Left lung (tissue), 10 donors: ENCODE measurements around the gene MTMR2. TPM values are rescaled to one million over a fixed set of nuclear protein-coding genes. Genes with fewer than 3 reads are reported as not detected.

Experiments
- ATAC-seq: fragments of 200-7000 bp; cut with Tn5 transposase; one replicate; pipeline ENCODE4 v1.9.1; 2020; ENCODE audit warnings: moderate library complexity
- DNase-seq, 4 donors: peaks; one replicate each; pipeline ENCODE4 v3.0.0-alpha.2; 2013 to 2020
- H3K27ac ChIP-seq, 2 donors: fragments of 200-600 bp; sonication (generic) in 1 of 2; one replicate each; pipeline versions ENCODE4 v1.5.0 to v1.8.0; 2020 to 2021
- H3K27me3 ChIP-seq, 2 donors: fragments of 200-600 bp; sonication (generic) in 1 of 2; one replicate each; pipeline versions ENCODE4 v1.5.0 to v1.8.0; 2020 to 2021
- H3K36me3 ChIP-seq, 2 donors: fragments of 200-600 bp; sonication (generic) in 1 of 2; one replicate each; pipeline versions ENCODE4 v1.5.0 to v1.8.0; 2020 to 2021
- H3K4me1 ChIP-seq, 2 donors: fragments of 200-600 bp; one replicate each; pipeline ENCODE4 v1.8.0; 2021
- H3K4me3 ChIP-seq, 2 donors: fragments of 200-600 bp; sonication (generic) in 1 of 2; one replicate each; pipeline versions ENCODE4 v1.5.0 to v1.8.0; 2020 to 2021; ENCODE audit warnings: mild to moderate bottlenecking in 1 of 2
- H3K9me3 ChIP-seq, 2 donors: fragments of 200-600 bp; sonication (generic) in 1 of 2; one replicate each; pipeline versions ENCODE4 v1.5.0 to v1.8.0; 2020 to 2021
- intact Hi-C, 2 donors: fragments of 100-400 bp; cut with DNase I; formaldehyde crosslinking; loops; one replicate each; pipeline versions ENCODE4 v1.11.2 to v1.14.2; 2022
- polyA plus RNA-seq, 6 donors: library from polyadenylated mRNA; unstranded; fragments of 120-200 nt; gene quantifications; one replicate each; pipeline ENCODE4 v1.2.1, GENCODE V29; 2013; ENCODE audit not compliant: insufficient read length in 6 of 6
- total RNA-seq, 2 donors: library from RNA; stranded (reverse); fragmentation: NEBNext Ultra II Directional; extraction: Animal tissue kit (Norgen Biotek cat#: 25700); gene quantifications; one replicate each; pipeline ENCODE4 v1.2.1, GENCODE V29; 2021
- TF ChIP-seq, protein P1 (sequence below), 2 donors: fragments of 200-600 bp; sonication (generic) in 1 of 2; IDR thresholded peaks; one replicate each; pipeline versions ENCODE4 v1.5.0 to v1.8.0; 2021; ENCODE audit warnings: antibody characterized with exemption in 2 of 2
- donor health status: DM: no; HTN: yes; CAD: no.
- donor health status: DM: no; HTN: no; CAD: no.

Gene MTMR2
- total and polyA plus RNA-seq, 8 donors: 33.3 to 73.5 (median 56.0) TPM

DNA sequence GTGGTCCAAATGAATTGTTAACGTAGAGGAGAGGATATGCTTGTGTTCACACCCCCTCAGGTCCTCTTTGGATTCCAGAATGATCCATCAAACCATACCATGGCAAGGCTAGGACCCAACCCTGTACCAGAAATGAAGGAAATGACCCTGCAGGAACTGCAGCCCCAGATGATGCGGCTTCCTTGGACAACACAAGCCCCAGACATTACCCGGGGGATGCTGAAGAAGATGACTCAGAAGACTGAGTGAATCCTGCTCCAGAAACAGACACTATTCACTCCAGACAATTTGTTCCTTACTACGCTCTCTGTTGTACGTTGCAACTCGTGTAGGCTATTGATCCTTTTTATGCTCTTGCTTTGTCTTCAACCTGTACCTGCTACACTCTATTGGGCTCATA lies 15.2 kb upstream of the MTMR2 start:
- Histone ChIP-seq H3K9me3 (peaks cover 0 to under 1% of the 10 kb centered on the region in 2 donors), H3K27ac (no peak overlapping the region), H3K4me3 (no peak overlapping the region), H3K27me3 (no peaks in the 10 kb centered on the region), H3K36me3 (no peaks in the 10 kb centered on the region), H3K4me1 (no peaks in the 10 kb centered on the region)
- TF ChIP-seq, protein P1, sequence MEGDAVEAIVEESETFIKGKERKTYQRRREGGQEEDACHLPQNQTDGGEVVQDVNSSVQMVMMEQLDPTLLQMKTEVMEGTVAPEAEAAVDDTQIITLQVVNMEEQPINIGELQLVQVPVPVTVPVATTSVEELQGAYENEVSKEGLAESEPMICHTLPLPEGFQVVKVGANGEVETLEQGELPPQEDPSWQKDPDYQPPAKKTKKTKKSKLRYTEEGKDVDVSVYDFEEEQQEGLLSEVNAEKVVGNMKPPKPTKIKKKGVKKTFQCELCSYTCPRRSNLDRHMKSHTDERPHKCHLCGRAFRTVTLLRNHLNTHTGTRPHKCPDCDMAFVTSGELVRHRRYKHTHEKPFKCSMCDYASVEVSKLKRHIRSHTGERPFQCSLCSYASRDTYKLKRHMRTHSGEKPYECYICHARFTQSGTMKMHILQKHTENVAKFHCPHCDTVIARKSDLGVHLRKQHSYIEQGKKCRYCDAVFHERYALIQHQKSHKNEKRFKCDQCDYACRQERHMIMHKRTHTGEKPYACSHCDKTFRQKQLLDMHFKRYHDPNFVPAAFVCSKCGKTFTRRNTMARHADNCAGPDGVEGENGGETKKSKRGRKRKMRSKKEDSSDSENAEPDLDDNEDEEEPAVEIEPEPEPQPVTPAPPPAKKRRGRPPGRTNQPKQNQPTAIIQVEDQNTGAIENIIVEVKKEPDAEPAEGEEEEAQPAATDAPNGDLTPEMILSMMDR (IDR thresholded peaks at IDR 0.05): no peak
- ATAC-seq: no peak
- no peak for DNase-seq
- intact Hi-C loops: no loop called here

DNA sequence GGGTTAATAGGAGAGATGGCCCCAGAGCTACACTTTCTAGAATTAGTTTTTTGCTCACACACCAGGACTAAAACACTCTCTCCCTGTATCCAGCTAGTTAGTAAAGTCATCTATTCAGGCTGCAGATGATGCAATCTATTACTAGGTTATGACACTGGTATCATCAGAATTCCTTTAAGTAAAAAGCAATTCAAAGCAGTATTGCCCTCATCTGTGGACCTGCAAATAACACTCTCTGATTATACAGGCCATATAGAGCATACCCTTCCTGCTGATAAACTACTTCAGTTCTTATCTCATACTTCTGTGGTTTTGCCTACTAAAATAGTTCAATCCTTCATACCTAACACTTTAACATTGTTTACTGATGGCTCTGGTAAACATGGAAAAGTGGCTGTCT lies 13.5 kb upstream of the MTMR2 start:
- TF ChIP-seq, protein P1 (IDR thresholded peaks at IDR 0.05): no peak

DNA sequence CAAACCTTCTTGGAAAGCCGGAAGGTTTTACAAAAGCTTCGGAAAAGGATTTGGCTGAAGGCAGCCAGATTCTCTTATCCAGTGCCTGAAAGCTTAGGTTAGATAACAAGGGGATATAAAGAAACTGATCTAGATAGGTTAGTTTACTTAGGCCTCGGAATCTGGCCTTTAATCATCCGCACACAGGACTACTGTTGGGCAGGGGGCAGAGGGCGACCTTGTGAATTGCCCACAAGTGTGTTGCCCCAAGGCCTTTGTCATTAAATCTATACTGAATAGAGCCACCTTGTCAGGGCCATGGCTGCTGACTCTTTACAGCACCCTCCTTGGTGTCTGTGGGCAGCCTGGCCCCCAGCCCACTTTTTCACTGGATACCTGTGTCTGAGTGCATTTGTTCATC lies 9.7 kb upstream of the MTMR2 start:
- intact Hi-C loops: no loop called here
- H3K4me1 ChIP-seq: no peaks in the 10 kb centered on the region
- no peak overlapping the region for H3K4me3 ChIP-seq
- DNase-seq (peak in 1 of 4 donors; percentile 43), ATAC-seq (no peak)
- H3K27me3 ChIP-seq: no peaks in the 10 kb centered on the region
- peaks cover 0 to 13% of the 10 kb centered on the region in 2 donors for H3K9me3 ChIP-seq
- no peaks in the 10 kb centered on the region for H3K36me3 ChIP-seq
- TF ChIP-seq, protein P1 (IDR thresholded peaks at IDR 0.05): no peak
- H3K27ac ChIP-seq: no peak overlapping the region

More for the DNA sequence above, 13.5 kb upstream of the MTMR2 start:
- Histone ChIP-seq H3K4me3 (no peak overlapping the region), H3K27ac (no peak overlapping the region), H3K9me3 (no peaks in the 10 kb centered on the region), H3K4me1 (no peaks in the 10 kb centered on the region), H3K27me3 (no peaks in the 10 kb centered on the region), H3K36me3 (no peaks in the 10 kb centered on the region)
- ATAC-seq: no peak
- DNase-seq: no peak
- intact Hi-C loops: no loop called here

GRCh38 chr11:95931916-95932315 lies 8.0 kb upstream of the MTMR2 start:
- Histone ChIP-seq H3K9me3 (peaks cover 0 to 13% of the 10 kb centered on the region in 2 donors), H3K4me3 (no peak overlapping the region), H3K36me3 (no peaks in the 10 kb centered on the region), H3K4me1 (no peaks in the 10 kb centered on the region), H3K27me3 (no peaks in the 10 kb centered on the region), H3K27ac (no peak overlapping the region)
- TF ChIP-seq, protein P1 (IDR thresholded peaks at IDR 0.05): no peak
- intact Hi-C loops: no loop called here
- DNase-seq (no peak), ATAC-seq (no peak)

GRCh38 chr11:95930948-95931347 lies 7.0 kb upstream of the MTMR2 start:
- ATAC-seq: no peak

More at GRCh38 chr11:95930948-95931347, 7.0 kb upstream of the MTMR2 start:
- no peak for DNase-seq
- Histone ChIP-seq H3K9me3 (peaks cover 0 to 13% of the 10 kb centered on the region in 2 donors), H3K4me1 (no peaks in the 10 kb centered on the region), H3K4me3 (no peak overlapping the region), H3K27ac (no peak overlapping the region), H3K36me3 (no peaks in the 10 kb centered on the region), H3K27me3 (no peaks in the 10 kb centered on the region)
- intact Hi-C loops: no loop called here
- TF ChIP-seq, protein P1 (IDR thresholded peaks at IDR 0.05): no peak
